ENCODE measurements around the gene SFMBT1. TPM values are rescaled to one million over a fixed set of nuclear protein-coding genes. Genes with fewer than 3 reads are reported as not detected.

The SFMBT1 gene
- total RNA-seq, 1 experiment from 2014 or later = 14.8 TPM

GRCh38 chr3:52874864-52875587 lies 170.8 kb downstream of the SFMBT1 start:
- ATAC-seq (no peak), DNase-seq (ENCODE audit: low read depth, low spot score) (no peak)
- ChIA-PET POLR2A (no interaction called here), RAD21 (ENCODE audit: low non-redundant PET in 1 of 2, low total read pairs in 2 of 2, uncharacterized antibody in 2 of 2, unreplicated experiment in 2 of 2) (no interaction called here), CTCF (no interaction called here)
- Histone ChIP-seq H4K20me1 (ENCODE audit: insufficient read depth) (no peaks in the 10 kb centered on the region), H3K36me3 (ENCODE audit: control insufficient read depth in 1 of 2, insufficient read depth in 2 of 2, low read length in 2 of 2) (no peaks in the 10 kb centered on the region), H3K9me3 (ENCODE audit: control insufficient read depth in 1 of 2, insufficient read depth in 1 of 2, low read depth in 1 of 2, low read length in 2 of 2) (no peaks in the 10 kb centered on the region), H3K4me2 (ENCODE audit: low read length) (no peak overlapping the region), H2AFZ (ENCODE audit: low read depth, low read length, poor library complexity, severe bottlenecking) (no peak overlapping the region), H3K79me2 (ENCODE audit: insufficient read depth, low read length) (no peaks in the 10 kb centered on the region), H3K27me3 (ENCODE audit: insufficient read depth, low read length) (no peaks in the 10 kb centered on the region), H3K4me1 (ENCODE audit: control insufficient read depth in 1 of 2, insufficient read depth in 2 of 2, low read length in 2 of 2) (no peaks in the 10 kb centered on the region; a peak in 1 of 4 replicates), H3K4me3 (replicated peaks in 1 of 2; ENCODE audit: low read depth in 1 of 2, low read length in 2 of 2) (no peak overlapping the region), H3K9ac (ENCODE audit: low read length) (no peak overlapping the region), H3K27ac (ENCODE audit: low read depth, low read length) (no peak overlapping the region), H3K9me2 (ENCODE audit: insufficient read depth) (no peaks in the 10 kb centered on the region)
- TF ChIP-seq EZH2 (IDR thresholded peaks at IDR 0.05) (no peak), RAD21 (IDR thresholded peaks at IDR 0.05; ENCODE audit: low read depth) (no peak), JUND (IDR thresholded peaks at IDR 0.05) (no peak), SP1 (IDR thresholded peaks at IDR 0.05; ENCODE audit: low read depth) (no peak), CBX3 (IDR thresholded peaks at IDR 0.05; ENCODE audit: low read depth) (no peak), SRF (IDR thresholded peaks at IDR 0.05; ENCODE audit: low read depth) (no peak), REST (IDR thresholded peaks at IDR 0.05; ENCODE audit: low read depth) (no peak), EZH2phosphoT487 (IDR thresholded peaks at IDR 0.05; ENCODE audit: borderline replicate concordance) (no peak), EGR1 (IDR thresholded peaks at IDR 0.05; ENCODE audit: low read depth) (no peak), FOSL1 (IDR thresholded peaks at IDR 0.05; ENCODE audit: low read depth) (no peak), POLR2AphosphoS5 (IDR thresholded peaks at IDR 0.05; ENCODE audit: low read depth, low read length) (no peak), MAX (IDR thresholded peaks at IDR 0.05) (no peak)
- TF ChIP-seq, protein P1, sequence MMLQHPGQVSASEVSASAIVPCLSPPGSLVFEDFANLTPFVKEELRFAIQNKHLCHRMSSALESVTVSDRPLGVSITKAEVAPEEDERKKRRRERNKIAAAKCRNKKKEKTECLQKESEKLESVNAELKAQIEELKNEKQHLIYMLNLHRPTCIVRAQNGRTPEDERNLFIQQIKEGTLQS (IDR thresholded peaks at IDR 0.05) = no peak
- BruUV-seq (replicated peaks) = no TSS peak
- intact Hi-C loops (cut with micrococcal nuclease) = no loop called here
